ENCODE data around the gene MED27.

- TF ChIP-seq USF2 (IDR thresholded peaks at IDR 0.05; ENCODE audit: low read depth, low read length): no peak
- TF ChIP-seq USF2 (CRISPR knock-in tag; IDR thresholded peaks at IDR 0.05; ENCODE audit: borderline replicate concordance): no peak
- no peak for TF ChIP-seq CEBPZ (IDR thresholded peaks at IDR 0.05; ENCODE audit: low read length)
- TF ChIP-seq, protein P1, sequence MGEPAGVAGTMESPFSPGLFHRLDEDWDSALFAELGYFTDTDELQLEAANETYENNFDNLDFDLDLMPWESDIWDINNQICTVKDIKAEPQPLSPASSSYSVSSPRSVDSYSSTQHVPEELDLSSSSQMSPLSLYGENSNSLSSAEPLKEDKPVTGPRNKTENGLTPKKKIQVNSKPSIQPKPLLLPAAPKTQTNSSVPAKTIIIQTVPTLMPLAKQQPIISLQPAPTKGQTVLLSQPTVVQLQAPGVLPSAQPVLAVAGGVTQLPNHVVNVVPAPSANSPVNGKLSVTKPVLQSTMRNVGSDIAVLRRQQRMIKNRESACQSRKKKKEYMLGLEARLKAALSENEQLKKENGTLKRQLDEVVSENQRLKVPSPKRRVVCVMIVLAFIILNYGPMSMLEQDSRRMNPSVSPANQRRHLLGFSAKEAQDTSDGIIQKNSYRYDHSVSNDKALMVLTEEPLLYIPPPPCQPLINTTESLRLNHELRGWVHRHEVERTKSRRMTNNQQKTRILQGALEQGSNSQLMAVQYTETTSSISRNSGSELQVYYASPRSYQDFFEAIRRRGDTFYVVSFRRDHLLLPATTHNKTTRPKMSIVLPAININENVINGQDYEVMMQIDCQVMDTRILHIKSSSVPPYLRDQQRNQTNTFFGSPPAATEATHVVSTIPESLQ (CRISPR knock-in tag; conservative IDR thresholded peaks at IDR 0.05): no peak
- no peak for TF ChIP-seq SRF (IDR thresholded peaks at IDR 0.05; ENCODE audit: low read depth, low read length)
- TF ChIP-seq POLR2A (IDR thresholded peaks at IDR 0.05; ENCODE audit: insufficient read depth in 1 of 2, low read depth in 2 of 2, low read length in 2 of 2): no peak
- TF ChIP-seq ZSCAN29 (CRISPR knock-in tag; conservative IDR thresholded peaks at IDR 0.05): no peak
- TF ChIP-seq HCFC1 (IDR thresholded peaks at IDR 0.05; ENCODE audit: low read depth, low read length): no peak
These were observed 238.6 kb downstream of the MED27 start for GRCh38 chr9:131840751-131841702.
